HEK293 (cell line): ENCODE data around the gene PCK1.

Experiments used
- KLF1 ChIP-seq: fragments of 450-650 bp; formaldehyde crosslinking; IDR thresholded peaks from 2 replicates; pipeline ENCODE4 v1.5.1; 2016; ENCODE audit warnings: missing biosample characterization, missing genetic modification characterization
- SP7 ChIP-seq: fragments of 450-650 bp; formaldehyde crosslinking; IDR thresholded peaks from 2 replicates; pipeline ENCODE4 v1.5.1; 2016; ENCODE audit warnings: missing biosample characterization, missing genetic modification characterization
- ZBTB20 ChIP-seq: fragments of 450-650 bp; formaldehyde crosslinking; IDR thresholded peaks from 2 replicates; pipeline ENCODE4 v1.5.1; 2016; ENCODE audit warnings: missing biosample characterization, missing genetic modification characterization
- ZBTB7A ChIP-seq: fragments of 450-650 bp; formaldehyde crosslinking; IDR thresholded peaks from 2 replicates; pipeline ENCODE4 v1.5.1; 2016; ENCODE audit warnings: low read depth, missing biosample characterization, missing genetic modification characterization
- ZNF16 ChIP-seq: fragments of 450-650 bp; formaldehyde crosslinking; IDR thresholded peaks from 2 replicates; pipeline ENCODE4 v1.5.1; 2016; ENCODE audit warnings: low read depth, missing biosample characterization, missing genetic modification characterization
- ZNF830 ChIP-seq: fragments of 450-650 bp; IDR thresholded peaks from 2 replicates; pipeline ENCODE4 v1.5.0; 2018; ENCODE audit warnings: missing biosample characterization, missing genetic modification characterization, low read depth, mild to moderate bottlenecking, moderate library complexity
- TF ChIP-seq, protein P1 (sequence below): fragments of 450-650 bp; formaldehyde crosslinking; IDR thresholded peaks from 2 replicates; pipeline ENCODE4 v1.5.1; 2016; ENCODE audit warnings: missing biosample characterization, missing genetic modification characterization
- TF ChIP-seq, protein P2 (sequence below): fragments of 450-650 bp; formaldehyde crosslinking; IDR thresholded peaks from 2 replicates; pipeline ENCODE4 v1.5.1; 2016; ENCODE audit warnings: missing biosample characterization, missing genetic modification characterization
- TF ChIP-seq, protein P3 (sequence below): fragments of 450-650 bp; formaldehyde crosslinking; IDR thresholded peaks from 2 replicates; pipeline ENCODE4 v1.5.1; 2016; ENCODE audit warnings: missing biosample characterization, missing genetic modification characterization
- TF ChIP-seq, protein P4 (sequence below): fragments of 450-650 bp; formaldehyde crosslinking; IDR thresholded peaks from 2 replicates; pipeline ENCODE4 v1.5.1; 2016; ENCODE audit warnings: missing biosample characterization, missing genetic modification characterization
- TF ChIP-seq, protein P5 (sequence below): fragments of 450-650 bp; formaldehyde crosslinking; IDR thresholded peaks from 2 replicates; pipeline ENCODE4 v1.5.1; 2016; ENCODE audit warnings: missing biosample characterization, missing genetic modification characterization

DNA sequence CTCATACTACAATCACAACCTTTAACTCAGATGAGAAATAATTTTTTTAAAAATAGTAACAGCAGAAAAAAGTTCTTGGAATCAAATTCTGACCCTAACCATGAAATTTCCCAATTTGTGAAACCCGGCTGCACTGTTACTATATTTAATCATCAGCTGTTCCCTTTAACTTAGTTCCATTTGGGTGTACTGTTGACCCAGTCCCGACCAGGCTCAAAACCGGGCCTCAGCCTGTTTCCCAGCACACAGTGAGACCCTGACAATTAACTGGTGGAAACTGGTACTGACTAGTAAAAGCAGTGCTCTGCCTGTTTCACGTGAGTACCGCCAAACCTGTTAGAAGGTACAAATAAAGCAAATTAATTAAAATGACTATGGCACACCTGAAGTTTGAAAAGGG is 43.0 kb upstream of the PCK1 start:
- TF ChIP-seq ZBTB7A (tag by site-specific recombination) (no peak), ZNF16 (tag by site-specific recombination) (no peak), KLF1 (no peak), SP7 (tag by site-specific recombination) (no peak), ZBTB20 (tag by site-specific recombination) (no peak), ZNF830 (no peak)
- TF ChIP-seq, protein P1, sequence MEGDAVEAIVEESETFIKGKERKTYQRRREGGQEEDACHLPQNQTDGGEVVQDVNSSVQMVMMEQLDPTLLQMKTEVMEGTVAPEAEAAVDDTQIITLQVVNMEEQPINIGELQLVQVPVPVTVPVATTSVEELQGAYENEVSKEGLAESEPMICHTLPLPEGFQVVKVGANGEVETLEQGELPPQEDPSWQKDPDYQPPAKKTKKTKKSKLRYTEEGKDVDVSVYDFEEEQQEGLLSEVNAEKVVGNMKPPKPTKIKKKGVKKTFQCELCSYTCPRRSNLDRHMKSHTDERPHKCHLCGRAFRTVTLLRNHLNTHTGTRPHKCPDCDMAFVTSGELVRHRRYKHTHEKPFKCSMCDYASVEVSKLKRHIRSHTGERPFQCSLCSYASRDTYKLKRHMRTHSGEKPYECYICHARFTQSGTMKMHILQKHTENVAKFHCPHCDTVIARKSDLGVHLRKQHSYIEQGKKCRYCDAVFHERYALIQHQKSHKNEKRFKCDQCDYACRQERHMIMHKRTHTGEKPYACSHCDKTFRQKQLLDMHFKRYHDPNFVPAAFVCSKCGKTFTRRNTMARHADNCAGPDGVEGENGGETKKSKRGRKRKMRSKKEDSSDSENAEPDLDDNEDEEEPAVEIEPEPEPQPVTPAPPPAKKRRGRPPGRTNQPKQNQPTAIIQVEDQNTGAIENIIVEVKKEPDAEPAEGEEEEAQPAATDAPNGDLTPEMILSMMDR (tag by site-specific recombination): no peak
- TF ChIP-seq, protein P2, sequence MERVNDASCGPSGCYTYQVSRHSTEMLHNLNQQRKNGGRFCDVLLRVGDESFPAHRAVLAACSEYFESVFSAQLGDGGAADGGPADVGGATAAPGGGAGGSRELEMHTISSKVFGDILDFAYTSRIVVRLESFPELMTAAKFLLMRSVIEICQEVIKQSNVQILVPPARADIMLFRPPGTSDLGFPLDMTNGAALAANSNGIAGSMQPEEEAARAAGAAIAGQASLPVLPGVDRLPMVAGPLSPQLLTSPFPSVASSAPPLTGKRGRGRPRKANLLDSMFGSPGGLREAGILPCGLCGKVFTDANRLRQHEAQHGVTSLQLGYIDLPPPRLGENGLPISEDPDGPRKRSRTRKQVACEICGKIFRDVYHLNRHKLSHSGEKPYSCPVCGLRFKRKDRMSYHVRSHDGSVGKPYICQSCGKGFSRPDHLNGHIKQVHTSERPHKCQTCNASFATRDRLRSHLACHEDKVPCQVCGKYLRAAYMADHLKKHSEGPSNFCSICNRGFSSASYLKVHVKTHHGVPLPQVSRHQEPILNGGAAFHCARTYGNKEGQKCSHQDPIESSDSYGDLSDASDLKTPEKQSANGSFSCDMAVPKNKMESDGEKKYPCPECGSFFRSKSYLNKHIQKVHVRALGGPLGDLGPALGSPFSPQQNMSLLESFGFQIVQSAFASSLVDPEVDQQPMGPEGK (tag by site-specific recombination): no peak
- TF ChIP-seq, protein P3, sequence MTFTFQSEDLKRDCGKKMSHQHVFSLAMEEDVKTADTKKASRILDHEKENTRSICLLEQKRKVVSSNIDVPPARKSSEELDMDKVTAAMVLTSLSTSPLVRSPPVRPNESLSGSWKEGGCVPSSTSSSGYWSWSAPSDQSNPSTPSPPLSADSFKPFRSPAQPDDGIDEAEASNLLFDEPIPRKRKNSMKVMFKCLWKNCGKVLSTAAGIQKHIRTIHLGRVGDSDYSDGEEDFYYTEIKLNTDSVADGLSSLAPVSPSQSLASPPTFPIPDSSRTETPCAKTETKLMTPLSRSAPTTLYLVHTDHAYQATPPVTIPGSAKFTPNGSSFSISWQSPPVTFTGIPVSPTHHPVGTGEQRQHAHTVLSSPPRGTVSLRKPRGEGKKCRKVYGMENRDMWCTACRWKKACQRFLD (tag by site-specific recombination): no peak
- TF ChIP-seq, protein P4, sequence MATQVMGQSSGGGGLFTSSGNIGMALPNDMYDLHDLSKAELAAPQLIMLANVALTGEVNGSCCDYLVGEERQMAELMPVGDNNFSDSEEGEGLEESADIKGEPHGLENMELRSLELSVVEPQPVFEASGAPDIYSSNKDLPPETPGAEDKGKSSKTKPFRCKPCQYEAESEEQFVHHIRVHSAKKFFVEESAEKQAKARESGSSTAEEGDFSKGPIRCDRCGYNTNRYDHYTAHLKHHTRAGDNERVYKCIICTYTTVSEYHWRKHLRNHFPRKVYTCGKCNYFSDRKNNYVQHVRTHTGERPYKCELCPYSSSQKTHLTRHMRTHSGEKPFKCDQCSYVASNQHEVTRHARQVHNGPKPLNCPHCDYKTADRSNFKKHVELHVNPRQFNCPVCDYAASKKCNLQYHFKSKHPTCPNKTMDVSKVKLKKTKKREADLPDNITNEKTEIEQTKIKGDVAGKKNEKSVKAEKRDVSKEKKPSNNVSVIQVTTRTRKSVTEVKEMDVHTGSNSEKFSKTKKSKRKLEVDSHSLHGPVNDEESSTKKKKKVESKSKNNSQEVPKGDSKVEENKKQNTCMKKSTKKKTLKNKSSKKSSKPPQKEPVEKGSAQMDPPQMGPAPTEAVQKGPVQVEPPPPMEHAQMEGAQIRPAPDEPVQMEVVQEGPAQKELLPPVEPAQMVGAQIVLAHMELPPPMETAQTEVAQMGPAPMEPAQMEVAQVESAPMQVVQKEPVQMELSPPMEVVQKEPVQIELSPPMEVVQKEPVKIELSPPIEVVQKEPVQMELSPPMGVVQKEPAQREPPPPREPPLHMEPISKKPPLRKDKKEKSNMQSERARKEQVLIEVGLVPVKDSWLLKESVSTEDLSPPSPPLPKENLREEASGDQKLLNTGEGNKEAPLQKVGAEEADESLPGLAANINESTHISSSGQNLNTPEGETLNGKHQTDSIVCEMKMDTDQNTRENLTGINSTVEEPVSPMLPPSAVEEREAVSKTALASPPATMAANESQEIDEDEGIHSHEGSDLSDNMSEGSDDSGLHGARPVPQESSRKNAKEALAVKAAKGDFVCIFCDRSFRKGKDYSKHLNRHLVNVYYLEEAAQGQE: no peak
- TF ChIP-seq, protein P5, sequence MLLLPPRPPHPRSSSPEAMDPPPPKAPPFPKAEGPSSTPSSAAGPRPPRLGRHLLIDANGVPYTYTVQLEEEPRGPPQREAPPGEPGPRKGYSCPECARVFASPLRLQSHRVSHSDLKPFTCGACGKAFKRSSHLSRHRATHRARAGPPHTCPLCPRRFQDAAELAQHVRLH (tag by site-specific recombination): no peak
